EL (cell line): ENCODE measurements around the gene SLC16A2.
"Not testable (repeated sequence)": the region's sequence is repeated elsewhere in the genome, so short reads cannot be mapped to it uniquely, and the experiment has no call there.

ENCODE experiments used
- DNase-seq: peaks from one replicate; pipeline ENCODE4 v3.0.0-alpha.2; 2016

The SLC16A2 gene

DNA sequence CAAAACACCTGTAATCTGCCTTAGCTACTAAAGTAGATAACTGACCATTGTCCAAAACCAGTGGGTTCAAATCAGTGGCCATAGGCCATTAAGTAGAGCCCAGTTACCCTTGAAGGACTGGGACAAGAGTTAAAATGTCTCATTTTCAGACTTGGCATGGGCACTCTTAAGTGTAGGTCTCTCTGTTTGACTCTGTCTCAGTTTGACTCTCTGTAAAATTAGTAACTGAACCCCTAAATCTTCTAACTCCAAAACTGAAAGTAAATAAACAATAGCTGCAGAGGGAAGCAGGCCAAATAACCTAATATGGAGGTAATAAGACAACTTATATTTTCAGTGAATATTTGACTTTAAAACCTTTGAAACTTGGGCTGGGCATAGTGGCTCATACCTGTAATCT, 89.1 kb downstream of the SLC16A2 start:
- no peak for DNase-seq

DNA sequence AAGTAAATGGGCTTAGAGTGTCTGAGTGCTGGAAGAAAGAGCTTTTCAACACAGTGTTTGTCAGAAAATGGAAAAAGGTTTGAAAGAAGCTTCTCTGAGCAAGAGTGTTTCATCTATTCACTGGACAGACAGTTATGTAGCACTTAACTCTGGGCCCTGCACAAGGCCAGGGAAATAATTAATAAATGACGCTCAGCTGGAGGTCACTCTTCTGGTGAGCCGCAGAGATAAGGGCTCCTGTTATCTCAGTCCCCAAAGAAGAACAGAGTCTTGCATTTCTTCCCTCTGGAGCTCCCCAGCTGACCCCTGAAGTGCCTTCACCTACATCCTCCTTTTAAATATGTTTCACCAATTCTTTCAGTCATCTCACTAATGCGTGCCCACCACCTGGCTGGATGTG, 90.4 kb downstream of the SLC16A2 start:
- no peak for DNase-seq

DNA sequence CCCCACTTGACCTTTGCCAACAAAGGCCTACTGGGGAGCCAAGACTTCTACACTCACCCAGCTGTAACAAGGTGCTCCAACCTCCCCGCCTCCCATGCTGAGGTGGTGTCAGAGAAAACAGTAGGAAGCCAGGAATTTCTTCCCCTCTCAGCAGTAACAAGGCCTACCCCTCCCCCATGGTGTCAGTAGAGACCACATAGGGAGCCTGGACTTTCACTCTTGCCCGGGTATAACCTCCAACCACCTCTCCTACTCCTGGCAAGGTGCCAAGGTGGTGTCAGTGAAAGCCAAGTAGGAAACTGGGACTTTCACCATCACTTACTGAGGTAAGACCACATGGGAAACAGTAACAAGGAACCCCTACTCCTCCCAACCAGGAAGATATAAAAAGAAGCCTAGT, 93.1 kb downstream of the SLC16A2 start:
- DNase-seq, result no peak

DNA sequence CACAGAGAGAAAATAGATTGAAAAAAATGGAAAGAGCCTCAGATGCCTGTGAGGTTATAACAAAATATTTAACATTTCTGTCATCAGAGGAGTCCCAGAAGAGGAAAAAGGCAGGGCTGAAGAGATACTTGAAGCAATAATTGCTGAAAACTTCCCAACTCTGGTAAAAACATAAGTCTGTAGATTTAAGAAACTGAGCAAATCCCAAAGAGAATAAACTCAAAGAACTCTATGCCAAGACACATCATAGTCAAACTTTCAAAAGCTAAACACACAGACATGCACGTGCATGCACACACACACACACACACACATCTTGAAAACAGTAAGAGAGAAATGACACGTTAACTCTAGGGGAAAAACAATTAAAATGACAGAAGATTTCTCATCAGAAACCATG, 94.1 kb downstream of the SLC16A2 start:
- DNase-seq, result no peak

DNA sequence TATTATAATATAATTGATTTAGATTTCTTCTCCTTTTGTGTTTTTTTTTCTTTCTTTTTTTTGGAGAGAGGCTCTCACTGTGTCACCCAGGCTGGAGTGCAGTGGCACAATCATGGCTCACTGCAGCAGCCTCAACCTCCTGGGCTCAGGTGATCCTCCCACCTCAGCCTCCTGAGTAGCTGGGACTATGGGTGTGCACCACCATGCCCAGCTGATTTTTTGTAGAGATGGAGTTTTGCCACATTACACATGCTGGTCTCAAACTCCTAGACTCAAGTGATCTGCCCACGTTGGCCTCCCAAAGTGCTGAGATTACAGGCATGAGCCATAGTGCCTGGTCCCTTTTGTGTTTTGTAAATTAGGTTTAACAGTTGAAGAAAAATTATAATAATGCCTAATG, 94.7 kb downstream of the SLC16A2 start:
- DNase-seq, result not testable (repeated sequence)

DNA sequence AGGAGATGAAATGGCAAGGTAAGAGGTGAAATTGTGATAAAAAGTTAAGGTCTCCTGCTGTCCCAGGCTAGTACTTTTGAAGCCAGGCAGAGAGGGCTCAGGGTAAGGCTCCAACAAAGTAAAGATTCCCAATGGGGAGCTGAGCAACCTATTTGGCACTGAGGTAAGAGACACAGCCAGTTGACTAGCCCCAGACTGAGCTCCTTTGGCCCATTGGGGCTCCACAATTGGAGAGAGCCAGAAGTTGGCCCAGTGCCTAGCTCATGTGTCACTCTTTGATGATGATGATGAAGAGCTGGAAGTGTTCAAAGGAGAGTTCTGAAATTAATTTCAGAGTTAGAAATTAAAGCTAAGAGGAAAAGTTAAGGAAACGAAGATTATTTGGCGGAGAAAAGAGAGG, 98.6 kb downstream of the SLC16A2 start:
- no peak for DNase-seq

DNA sequence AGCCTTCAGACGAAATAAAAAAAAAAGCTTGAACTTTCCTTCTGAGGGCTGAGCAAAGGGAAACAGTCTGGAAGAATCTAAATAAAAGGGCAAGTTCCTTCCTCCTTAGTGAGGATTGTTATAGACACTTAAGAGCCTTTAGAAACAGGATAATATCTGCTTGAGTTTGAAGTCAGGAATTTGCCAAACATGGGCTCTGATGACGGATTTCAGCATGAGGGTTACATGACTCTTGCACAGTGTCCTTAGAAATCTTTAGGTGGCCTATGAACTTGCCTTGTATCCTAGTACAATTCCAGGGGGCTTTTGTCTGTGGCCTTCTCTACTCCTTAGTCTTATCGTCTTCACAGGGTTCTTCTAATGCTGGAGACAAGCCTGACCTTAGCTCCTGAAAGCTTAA, 99.0 kb downstream of the SLC16A2 start:
- no peak for DNase-seq

DNA sequence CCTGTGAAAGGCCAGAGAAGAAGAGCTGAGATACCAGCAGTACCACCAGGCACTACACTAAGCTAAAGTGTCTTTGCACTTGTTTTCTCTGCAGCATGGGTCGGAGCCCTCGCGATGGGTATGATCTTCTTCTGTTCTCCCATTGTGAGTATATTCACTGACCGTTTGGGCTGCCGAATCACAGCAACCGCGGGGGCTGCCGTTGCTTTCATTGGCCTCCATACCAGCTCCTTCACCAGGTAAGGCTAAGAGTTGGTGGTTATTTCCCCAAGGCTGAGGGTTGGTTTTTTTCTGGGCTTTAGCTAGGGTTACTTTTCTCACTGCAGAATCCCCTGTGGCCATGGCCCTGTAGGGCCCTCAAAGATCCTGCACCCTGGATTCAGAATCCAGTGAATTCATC, 99.6 kb downstream of the SLC16A2 start:
- DNase-seq, result no peak

DNA sequence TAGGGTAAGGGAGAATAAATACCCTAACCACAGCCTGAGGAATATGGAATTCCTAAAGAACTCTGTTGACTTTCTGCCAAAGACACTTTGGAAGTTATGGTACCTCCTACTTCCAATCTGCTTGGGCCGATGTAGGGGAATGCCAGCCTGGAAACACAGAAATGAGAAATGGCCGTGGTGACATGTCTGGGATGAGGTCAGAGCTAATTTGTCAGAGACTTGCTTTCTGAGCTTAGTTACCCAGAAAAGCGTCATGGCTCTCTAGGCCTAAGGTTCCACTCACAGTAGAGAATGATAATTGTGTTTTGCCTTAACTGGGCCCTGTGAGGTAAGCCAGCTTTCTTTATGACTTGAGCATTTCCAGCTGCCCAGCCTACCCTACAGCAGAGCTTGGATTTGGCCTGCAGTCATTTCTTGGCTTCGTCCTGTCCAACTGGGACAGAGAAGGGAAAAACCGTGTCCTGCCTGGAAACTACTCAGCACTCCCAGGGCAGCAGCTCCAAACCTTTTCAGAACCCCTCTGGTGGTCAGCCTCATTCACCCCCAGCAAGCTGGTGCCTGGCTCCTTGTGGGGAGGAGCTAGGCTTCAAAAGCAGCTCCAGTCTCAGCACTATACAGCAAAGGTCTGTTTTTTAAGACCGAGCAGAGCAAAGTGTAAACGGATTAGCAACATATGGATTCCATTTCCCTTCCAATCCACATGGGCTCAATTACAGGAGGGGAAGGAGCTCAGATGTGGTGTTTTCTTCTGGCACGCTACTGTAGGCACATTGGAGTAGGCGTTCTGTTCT, 100.9 kb downstream of the SLC16A2 start:
- DNase-seq, result peak; percentile 20

DNA sequence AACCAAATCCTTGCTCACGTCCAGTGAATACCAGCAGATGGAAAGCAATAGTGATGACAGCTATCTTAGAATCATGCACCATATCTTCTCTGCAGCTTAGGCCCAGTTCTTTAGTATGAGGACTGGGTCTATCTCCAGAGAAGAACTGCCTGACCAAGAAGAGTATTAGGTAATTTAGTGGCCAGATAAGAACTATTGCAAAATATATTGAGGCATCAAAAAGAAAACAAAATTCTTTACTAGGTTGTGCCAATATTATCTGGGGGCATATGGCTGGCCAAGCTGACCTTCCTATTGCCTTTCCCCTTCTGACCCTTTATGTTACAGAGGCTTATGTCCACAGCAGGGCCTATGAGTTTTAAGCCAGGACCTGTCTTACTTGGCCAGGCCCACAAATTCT, 101.9 kb downstream of the SLC16A2 start:
- DNase-seq, result no peak

DNA sequence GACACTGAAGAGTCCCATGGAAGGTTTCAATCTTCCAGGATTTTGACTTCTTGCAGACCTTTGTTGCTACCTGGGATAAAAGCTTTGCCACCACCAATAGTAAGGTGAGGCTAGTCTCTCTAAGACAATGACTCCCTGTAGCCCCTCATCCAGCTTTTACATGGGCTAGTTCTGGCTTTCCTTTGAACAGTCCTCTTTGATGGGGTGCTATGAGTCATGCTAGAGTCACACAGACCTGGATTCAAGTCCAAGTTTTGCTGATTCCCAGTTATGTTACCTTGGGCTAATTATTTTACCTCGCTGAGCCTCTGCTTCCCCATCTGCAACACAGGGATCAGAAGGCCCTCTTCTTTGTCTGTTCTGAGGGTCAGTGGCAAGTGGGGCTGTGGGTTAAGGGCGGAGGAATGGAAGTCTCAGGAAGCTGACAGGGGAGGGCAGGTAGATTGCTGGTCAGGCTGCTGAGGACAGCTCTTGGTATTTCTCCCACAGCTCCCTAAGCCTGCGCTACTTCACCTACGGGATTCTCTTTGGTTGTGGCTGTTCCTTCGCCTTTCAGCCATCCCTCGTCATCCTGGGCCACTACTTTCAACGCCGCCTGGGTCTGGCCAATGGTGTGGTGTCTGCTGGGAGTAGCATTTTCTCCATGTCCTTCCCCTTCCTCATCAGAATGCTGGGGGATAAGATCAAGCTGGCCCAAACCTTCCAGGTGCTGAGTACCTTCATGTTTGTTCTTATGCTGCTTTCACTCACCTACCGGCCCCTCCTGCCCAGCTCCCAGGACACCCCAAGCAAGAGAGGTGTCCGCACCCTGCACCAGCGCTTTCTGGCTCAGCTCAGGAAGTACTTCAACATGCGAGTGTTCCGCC, 102.8 kb downstream of the SLC16A2 start:
- no peak for DNase-seq

DNA sequence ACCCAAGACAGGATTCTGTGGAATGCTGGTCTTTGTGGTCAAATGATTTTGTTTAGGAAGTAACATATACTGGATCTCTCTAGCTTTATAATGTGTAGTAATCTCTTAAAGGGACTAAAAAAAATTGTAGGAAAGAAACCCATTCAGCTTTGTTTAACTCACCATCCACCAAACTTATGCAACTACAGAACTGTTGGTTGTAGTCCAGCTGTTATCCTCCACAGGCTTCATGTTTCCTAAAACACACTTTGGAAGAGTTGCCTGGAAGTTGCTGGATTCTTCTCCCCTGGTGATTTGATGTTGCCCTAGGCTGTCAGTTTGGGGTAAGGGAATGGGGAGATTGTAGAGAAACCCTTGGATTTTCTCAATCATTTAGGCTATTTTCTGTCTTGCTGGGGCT, 103.8 kb downstream of the SLC16A2 start:
- DNase-seq, result no peak

DNA sequence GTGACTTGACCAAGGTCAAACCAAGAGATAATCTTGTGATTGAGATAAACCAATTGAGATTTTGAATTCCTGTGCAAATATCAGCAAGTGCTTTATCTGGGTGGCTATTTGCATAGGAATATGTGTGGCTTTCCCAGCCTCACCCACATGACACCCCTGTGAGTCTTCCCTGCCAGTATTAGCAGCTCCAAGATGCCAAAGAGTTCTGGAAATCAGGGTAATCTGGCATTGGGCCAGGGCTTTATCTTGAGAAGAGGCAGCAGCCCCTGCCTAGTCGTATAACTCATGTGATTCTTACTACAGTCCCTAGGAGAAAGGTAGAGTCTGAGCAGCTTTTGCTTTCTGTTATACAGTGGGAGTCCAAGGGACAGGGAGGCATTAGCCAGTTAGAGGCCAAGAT, 105.5 kb downstream of the SLC16A2 start:
- DNase-seq, result no peak

DNA sequence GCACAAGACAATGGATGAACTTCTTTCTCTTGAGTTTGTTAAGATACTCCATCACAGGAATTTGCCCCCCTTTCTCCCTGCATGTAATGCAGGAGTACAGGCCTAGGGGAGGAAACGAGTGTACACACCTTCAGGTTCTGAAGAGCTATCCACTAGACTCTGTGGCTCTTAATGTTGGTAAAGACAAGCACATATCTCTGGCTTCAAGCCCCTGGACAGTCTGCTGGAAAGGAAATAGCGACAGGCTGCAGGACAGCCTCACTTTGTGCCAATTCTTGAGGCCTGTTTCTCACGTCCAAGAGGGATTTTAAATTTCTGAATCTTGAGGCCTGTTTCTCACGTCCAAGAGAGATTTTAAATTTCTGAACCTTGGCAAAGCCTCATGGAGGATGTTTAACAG, 106.1 kb downstream of the SLC16A2 start:
- no peak for DNase-seq

DNA sequence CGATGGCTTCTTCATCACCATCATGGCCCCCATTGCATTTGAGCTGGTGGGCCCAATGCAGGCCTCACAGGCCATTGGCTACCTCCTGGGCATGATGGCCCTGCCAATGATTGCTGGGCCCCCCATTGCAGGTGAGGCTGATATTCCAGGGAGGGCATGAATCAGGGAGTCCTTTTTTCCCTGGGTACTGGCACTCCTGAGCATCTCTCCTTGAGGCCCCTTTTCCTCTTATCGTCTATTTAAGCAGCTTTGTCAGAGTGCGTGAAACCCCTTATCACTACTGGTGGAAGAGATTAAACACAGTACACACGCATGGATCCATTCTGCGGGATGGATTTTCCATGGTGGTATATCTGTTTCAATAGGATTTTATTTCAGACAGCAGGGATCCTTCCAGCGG, 108.0 kb downstream of the SLC16A2 start:
- DNase-seq, result no peak

DNA sequence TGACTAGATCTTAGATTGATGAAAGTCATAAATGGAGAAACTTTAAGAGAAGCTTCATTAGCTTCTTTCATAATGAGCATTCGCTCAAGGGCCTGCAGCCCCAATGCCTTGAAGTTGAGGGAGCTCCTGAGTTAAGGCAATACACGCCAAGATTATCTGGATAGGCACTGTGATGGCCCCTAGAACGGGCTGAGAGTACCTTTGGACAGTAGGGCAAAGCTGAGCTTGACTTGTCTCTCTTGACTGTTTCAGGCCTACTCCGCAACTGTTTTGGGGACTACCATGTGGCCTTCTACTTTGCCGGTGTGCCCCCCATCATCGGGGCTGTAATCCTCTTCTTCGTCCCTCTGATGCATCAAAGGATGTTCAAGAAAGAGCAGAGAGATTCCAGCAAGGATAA, 109.8 kb downstream of the SLC16A2 start:
- no peak for DNase-seq

DNA sequence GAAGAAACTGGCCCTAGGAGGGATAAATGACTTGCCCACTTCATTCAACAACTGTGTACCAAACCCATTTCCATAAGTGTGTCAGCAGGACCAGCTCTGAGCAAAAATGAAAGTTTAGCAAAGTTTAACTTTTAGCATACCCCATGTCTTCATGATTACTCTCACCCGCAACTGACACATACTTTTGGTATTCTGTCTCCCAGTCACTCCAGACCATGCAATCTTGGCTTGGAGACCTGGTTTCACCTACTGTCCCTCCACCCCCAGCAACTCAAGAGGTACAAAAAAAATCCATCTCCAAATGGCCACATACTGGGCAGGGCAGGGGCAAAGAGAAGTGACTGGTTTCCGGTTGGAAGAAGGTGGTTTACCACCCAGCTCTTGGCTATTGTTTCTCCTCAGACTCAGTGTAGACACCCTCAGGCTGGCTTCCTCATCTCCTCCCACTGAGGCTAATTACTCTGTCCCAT, 113.3 kb downstream of the SLC16A2 start:
- DNase-seq, result peak; percentile 76

DNA sequence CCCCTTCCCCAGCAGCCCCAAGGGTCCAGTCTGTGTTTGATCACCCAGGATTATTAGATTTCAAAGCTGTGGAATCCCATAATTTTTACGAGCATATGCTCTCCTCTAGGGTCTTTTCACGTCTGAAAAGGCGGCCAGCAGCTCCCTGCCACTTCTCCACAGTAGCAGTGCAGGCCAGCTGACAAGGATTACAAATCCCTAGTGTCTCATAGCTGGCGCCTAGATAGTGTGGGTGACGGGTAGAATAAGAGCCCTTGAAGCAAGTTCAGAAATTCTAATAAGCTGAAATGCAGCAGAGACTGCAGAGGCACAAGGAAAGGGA, 113.8 kb downstream of the SLC16A2 start:
- DNase-seq, result no peak

DNA sequence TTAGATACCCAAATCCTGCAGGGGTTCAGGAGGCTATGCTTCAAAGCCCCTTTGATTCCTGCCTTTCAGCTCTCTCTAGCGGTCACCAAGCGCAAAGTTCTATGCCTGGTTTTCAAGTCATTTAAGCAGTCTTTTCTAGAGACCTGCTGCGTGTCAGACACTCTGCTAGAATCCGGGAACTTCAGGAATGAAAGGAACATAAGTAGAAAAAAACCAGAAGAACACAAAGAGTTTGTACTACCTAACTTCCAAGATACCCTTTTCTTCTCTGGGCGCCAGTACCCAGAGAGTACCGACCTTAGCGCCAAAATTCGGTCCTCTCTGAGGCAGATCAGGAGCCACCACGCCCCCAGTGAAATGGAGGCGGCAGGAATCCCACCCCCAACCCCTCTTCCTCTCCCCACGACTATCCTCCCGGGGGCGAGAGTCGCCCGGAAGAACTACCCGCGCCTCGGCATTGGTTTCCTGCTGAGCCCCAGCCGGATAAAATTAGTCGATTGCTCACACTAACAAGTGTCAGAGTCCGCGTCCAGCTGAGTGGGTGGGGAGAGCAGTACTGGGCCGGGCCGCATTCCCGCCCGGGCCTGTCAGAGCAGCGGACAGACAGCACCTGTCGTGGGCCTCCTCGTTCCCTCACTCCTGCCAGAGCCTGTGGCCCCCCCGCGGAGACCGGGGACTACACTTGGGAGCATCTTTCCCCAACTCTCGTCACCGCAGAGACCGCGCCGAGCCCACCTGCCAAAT, 114.3 kb downstream of the SLC16A2 start:
- peak; percentile 76 for DNase-seq

DNA sequence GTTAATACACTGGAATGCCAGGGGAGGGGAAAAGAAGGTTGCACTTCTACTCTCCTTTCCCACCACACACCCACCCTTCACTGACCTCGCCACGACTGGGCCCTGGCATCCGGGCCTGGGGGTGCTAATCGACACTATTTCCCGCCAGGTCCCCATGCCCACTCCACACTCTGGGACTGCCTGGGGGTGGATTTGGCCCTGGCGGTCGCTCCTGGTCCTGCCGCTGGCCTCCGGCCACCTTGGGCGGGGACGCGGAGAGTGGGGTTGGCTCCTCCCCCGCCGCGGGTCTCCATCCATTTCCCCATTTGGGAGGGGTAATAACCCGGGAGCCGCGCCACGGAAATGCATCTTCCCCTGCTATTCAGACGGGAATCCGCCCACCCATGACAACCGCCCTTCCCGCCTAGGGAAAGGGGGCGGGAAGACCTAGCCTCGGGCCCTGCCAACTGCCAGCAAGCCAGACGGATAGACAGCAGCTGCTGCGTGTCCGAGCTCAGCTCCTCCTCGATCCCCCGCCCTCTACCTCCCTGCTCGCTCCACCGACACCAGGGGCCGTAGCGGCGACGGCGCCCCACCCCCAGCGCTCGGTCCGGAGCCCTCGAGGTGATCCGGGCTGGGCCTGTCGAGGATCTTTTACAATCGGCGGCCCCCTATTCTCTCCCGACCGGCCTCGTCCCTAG, 115.0 kb downstream of the SLC16A2 start:
- DNase-seq, result peak; percentile 93

DNA sequence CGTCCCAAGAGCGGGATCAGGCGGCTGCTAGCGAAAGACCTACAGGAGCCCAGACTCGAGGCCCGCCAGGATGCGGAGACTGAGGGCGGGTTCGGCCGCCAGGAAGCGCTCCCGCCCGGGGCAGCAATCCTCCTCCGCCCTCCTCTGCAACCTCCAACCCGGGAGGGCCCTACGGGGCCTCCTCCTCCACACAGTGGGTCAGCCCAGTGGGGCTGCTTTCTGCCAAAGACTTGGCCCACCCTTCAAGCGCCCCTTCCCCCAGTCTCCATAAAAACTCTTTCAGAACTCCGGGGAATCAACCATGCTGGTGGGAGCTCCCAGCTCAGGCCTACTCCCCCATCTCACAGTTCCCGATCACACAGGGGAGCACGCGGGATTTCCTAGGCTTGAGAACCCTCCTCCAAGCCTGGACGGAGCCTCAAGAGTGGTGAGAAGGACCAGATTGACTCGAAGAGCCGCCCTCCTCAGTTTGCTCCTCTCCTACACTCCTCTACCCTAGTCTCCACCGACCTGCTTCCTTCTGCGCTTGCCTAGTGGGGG, 115.6 kb downstream of the SLC16A2 start:
- peak; percentile 54 for DNase-seq

DNA sequence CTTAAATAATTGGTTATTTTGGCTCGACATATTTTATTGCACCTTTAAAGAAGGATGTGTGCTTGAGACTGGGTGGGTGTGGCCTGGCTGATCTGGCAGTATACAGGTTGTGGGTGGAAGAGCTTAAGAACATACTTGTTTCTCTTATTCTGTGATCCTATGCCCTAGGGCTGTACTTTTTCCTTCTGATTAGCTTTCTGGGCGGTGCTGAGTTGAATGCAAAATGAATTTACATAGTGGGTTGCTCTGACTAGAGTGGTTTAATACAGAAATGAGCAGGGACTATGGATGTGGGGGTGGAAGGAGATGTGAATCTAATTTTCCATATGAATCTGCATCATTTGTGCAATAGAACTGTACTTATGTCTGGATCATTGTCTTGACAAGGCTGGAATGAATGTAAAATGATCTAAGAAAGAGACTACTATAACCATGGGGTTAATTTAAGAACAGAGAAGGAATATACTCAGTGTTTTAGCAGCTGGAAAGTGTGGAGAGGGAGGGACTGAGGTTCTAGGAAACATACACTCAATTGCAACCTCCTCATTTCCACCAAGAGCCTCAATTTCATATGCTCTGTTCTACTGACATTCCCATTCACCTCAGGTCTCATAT, 119.4 kb downstream of the SLC16A2 start:
- no peak for DNase-seq
